ENCODE data around the gene OSBPL10.

OSBPL10 gene

GRCh38 chr3:31747785-31748184 is 233.3 kb downstream of the OSBPL10 start:
- H3F3A ChIP-seq (ENCODE audit: low read depth) = no peaks in the 10 kb centered on the region
- no peaks in the 10 kb centered on the region for H3K79me2 ChIP-seq (ENCODE audit: insufficient read depth, low read length)
- H3K36me3 ChIP-seq (ENCODE audit: insufficient read depth, low read length) = no peaks in the 10 kb centered on the region
- no peaks in the 10 kb centered on the region for H3K9me2 ChIP-seq (replicated peaks; ENCODE audit: low read depth, low read length)
- H3K27me3 ChIP-seq (ENCODE audit: insufficient read depth, low read length, poor library complexity, severe bottlenecking) = no peaks in the 10 kb centered on the region
- H3K4me2 ChIP-seq (ENCODE audit: low read depth, low read length, poor library complexity, severe bottlenecking) = no peak overlapping the region
- no peaks in the 10 kb centered on the region for H3K9me3 ChIP-seq (ENCODE audit: insufficient read depth, low read depth, low read length)
- no peaks in the 10 kb centered on the region for H4K20me1 ChIP-seq (ENCODE audit: insufficient read depth, low read length, poor library complexity, severe bottlenecking)
- no peaks in the 10 kb centered on the region for H3K4me1 ChIP-seq (ENCODE audit: insufficient read depth, low read length, poor library complexity, severe bottlenecking)
- no peak overlapping the region for H3K9ac ChIP-seq (ENCODE audit: low read depth, low read length, poor library complexity, severe bottlenecking)
- no peak overlapping the region for H2AFZ ChIP-seq (ENCODE audit: low read length)
- TF ChIP-seq CTCF (conservative IDR thresholded peaks at IDR 0.05; ENCODE audit: low read length) (no peak), EZH2phosphoT487 (IDR thresholded peaks at IDR 0.05; ENCODE audit: borderline replicate concordance) (no peak)
- no peak overlapping the region for H3K4me3 ChIP-seq (ENCODE audit: low read length, poor library complexity, severe bottlenecking)

GRCh38 chr3:31744913-31745312 is 236.1 kb downstream of the OSBPL10 start:
- Histone ChIP-seq H3K79me2 (ENCODE audit: insufficient read depth, low read length) (no peaks in the 10 kb centered on the region), H3K4me2 (ENCODE audit: low read depth, low read length, poor library complexity, severe bottlenecking) (no peak overlapping the region), H3K9me3 (ENCODE audit: insufficient read depth, low read depth, low read length) (no peaks in the 10 kb centered on the region), H3K27me3 (ENCODE audit: insufficient read depth, low read length, poor library complexity, severe bottlenecking) (no peaks in the 10 kb centered on the region), H3K4me1 (ENCODE audit: insufficient read depth, low read length, poor library complexity, severe bottlenecking) (no peaks in the 10 kb centered on the region), H4K20me1 (ENCODE audit: insufficient read depth, low read length, poor library complexity, severe bottlenecking) (no peaks in the 10 kb centered on the region), H3K9ac (ENCODE audit: low read depth, low read length, poor library complexity, severe bottlenecking) (no peak overlapping the region), H3K4me3 (ENCODE audit: low read length, poor library complexity, severe bottlenecking) (no peak overlapping the region), H3F3A (ENCODE audit: low read depth) (no peaks in the 10 kb centered on the region), H3K9me2 (replicated peaks; ENCODE audit: low read depth, low read length) (no peaks in the 10 kb centered on the region), H3K36me3 (ENCODE audit: insufficient read depth, low read length) (no peaks in the 10 kb centered on the region), H2AFZ (ENCODE audit: low read length) (no peak overlapping the region)
- TF ChIP-seq CTCF (conservative IDR thresholded peaks at IDR 0.05; ENCODE audit: low read length) (no peak), EZH2phosphoT487 (IDR thresholded peaks at IDR 0.05; ENCODE audit: borderline replicate concordance) (no peak)

GRCh38 chr3:31743331-31744089 is 237.6 kb downstream of the OSBPL10 start:
- no peaks in the 10 kb centered on the region for H3K36me3 ChIP-seq (ENCODE audit: insufficient read depth, low read length)
- no peak overlapping the region for H3K9ac ChIP-seq (ENCODE audit: low read depth, low read length, poor library complexity, severe bottlenecking)
- no peaks in the 10 kb centered on the region for H3K79me2 ChIP-seq (ENCODE audit: insufficient read depth, low read length)
- no peak overlapping the region for H2AFZ ChIP-seq (ENCODE audit: low read length)
- no peaks in the 10 kb centered on the region for H3K9me3 ChIP-seq (ENCODE audit: insufficient read depth, low read depth, low read length)
- H3F3A ChIP-seq (ENCODE audit: low read depth) = no peaks in the 10 kb centered on the region
- TF ChIP-seq CTCF (conservative IDR thresholded peaks at IDR 0.05; ENCODE audit: low read length) (no peak), EZH2phosphoT487 (IDR thresholded peaks at IDR 0.05; ENCODE audit: borderline replicate concordance) (no peak)
- no peaks in the 10 kb centered on the region for H4K20me1 ChIP-seq (ENCODE audit: insufficient read depth, low read length, poor library complexity, severe bottlenecking)
- no peak overlapping the region for H3K4me2 ChIP-seq (ENCODE audit: low read depth, low read length, poor library complexity, severe bottlenecking)
- no peaks in the 10 kb centered on the region for H3K27me3 ChIP-seq (ENCODE audit: insufficient read depth, low read length, poor library complexity, severe bottlenecking)
- H3K9me2 ChIP-seq (replicated peaks; ENCODE audit: low read depth, low read length) = no peaks in the 10 kb centered on the region
- no peak overlapping the region for H3K4me3 ChIP-seq (ENCODE audit: low read length, poor library complexity, severe bottlenecking)
- no peaks in the 10 kb centered on the region for H3K4me1 ChIP-seq (ENCODE audit: insufficient read depth, low read length, poor library complexity, severe bottlenecking)

All from Loucy (cell line).